Activated CD4-positive, alpha-beta T cell treated with anti-CD3 and anti-CD28 coated beads, Interleukin-10, Interleukin-2, amounts not matched to agents 100 ng/mL and 50 ng/mL, durations not matched to agents 16 hours and 8 hours (primary cell): ENCODE results near the gene CFAP299.
"Not testable (repeated sequence)": the region's sequence is repeated elsewhere in the genome, so short reads cannot be mapped to it uniquely, and the experiment has no call there.

Experiments
- DNase-seq: peaks from one replicate; pipeline ENCODE4 v3.0.0-alpha.2; 2020

The CFAP299 gene

GRCh38 chr4:80749558-80749957 lies 414.0 kb downstream of the CFAP299 start:
- not testable (repeated sequence) for DNase-seq

- DNase-seq, result no peak
These were observed 415.7 kb downstream of the CFAP299 start for GRCh38 chr4:80751200-80751599.

GRCh38 chr4:80767944-80768343 lies 432.4 kb downstream of the CFAP299 start:
- no peak for DNase-seq

GRCh38 chr4:80776168-80776567 lies 440.6 kb downstream of the CFAP299 start:
- no peak for DNase-seq

GRCh38 chr4:80781431-80781830 lies 445.9 kb downstream of the CFAP299 start:
- DNase-seq, result no peak

GRCh38 chr4:80787306-80787705 lies 451.8 kb downstream of the CFAP299 start:
- DNase-seq, result peak; percentile 45

GRCh38 chr4:80788798-80789197 lies 453.3 kb downstream of the CFAP299 start:
- no peak for DNase-seq

GRCh38 chr4:80790152-80790551 lies 454.6 kb downstream of the CFAP299 start:
- no peak for DNase-seq

GRCh38 chr4:80793660-80794059 lies 458.1 kb downstream of the CFAP299 start:
- not testable (repeated sequence) for DNase-seq

GRCh38 chr4:80798082-80798481 lies 462.6 kb downstream of the CFAP299 start:
- no peak for DNase-seq

GRCh38 chr4:80800719-80801118 lies 465.2 kb downstream of the CFAP299 start:
- DNase-seq, result not testable (repeated sequence)

- no peak for DNase-seq
These were observed 467.8 kb downstream of the CFAP299 start for GRCh38 chr4:80803337-80803736.

- DNase-seq, result no peak
These were observed 470.9 kb downstream of the CFAP299 start for GRCh38 chr4:80806472-80806871.

GRCh38 chr4:80809039-80809729 lies 473.7 kb downstream of the CFAP299 start:
- no peak for DNase-seq

GRCh38 chr4:80811406-80811805 lies 475.9 kb downstream of the CFAP299 start:
- no peak for DNase-seq

GRCh38 chr4:80812145-80812544 lies 476.6 kb downstream of the CFAP299 start:
- DNase-seq, result no peak

- no peak for DNase-seq
These were observed 478.7 kb downstream of the CFAP299 start for GRCh38 chr4:80814266-80814665.

- DNase-seq, result no peak
These were observed 496.1 kb downstream of the CFAP299 start for GRCh38 chr4:80831383-80832361.

- no peak for DNase-seq
These were observed 503.8 kb downstream of the CFAP299 start for GRCh38 chr4:80839281-80839680.

- no peak for DNase-seq
These were observed 504.3 kb downstream of the CFAP299 start for GRCh38 chr4:80839792-80840191.

GRCh38 chr4:80840396-80840795 lies 504.9 kb downstream of the CFAP299 start:
- no peak for DNase-seq

GRCh38 chr4:80841587-80842281 lies 506.2 kb downstream of the CFAP299 start:
- no peak for DNase-seq

GRCh38 chr4:80846210-80846609 lies 510.7 kb downstream of the CFAP299 start:
- DNase-seq, result no peak
